Endothelial cell of umbilical vein (primary cell): ENCODE data around the gene ZC3H15. TPM values are rescaled to one million over a fixed set of nuclear protein-coding genes. Genes with fewer than 3 reads are reported as not detected.
A peak's percentile ranks its signal among the peaks of the same experiment; 100 is the strongest.

Source experiments
- BruUV-seq: library from RNA; stranded (reverse); fragments of 400-500 nt; replicated peaks from 2 replicates; lab custom pipeline; 2021; lab: Mats Ljungman, UMichigan
- CTCF ChIA-PET: fragments of 300-600, 350-600 bp; sonication (Branson Sonifier 250); formaldehyde crosslinking; loops from one replicate; lab custom pipeline; 2021; ENCODE audit warnings: antibody characterized with exemption, inconsistent platforms; lab: Charles Lee
- POLR2A ChIA-PET: fragments of 300-600, 350-600 bp; sonication (Branson Sonifier 250); formaldehyde crosslinking; loops from one replicate; lab custom pipeline; 2021; ENCODE audit warnings: antibody characterized with exemption, inconsistent platforms; lab: Charles Lee
- DNase-seq: peaks from one replicate; pipeline ENCODE4 v3.0.0-alpha.2; 2011; ENCODE audit warnings: low read depth, low spot score
- FAIRE-seq: peaks from 2 replicates; lab custom pipeline; 2011; peaks lifted over from hg19 to GRCh38; lab: Jason Lieb, UNC
- H2AFZ ChIP-seq: 2 replicates; pipeline ENCODE4 v1.6.0; 2012; ENCODE audit warnings: low read depth, low read length, control low read depth, inconsistent platforms
- H3K27ac ChIP-seq: 2 replicates; pipeline ENCODE4 v1.5.1; 2011; ENCODE audit warnings: low read depth, mild to moderate bottlenecking, control low read depth, low read length, moderate library complexity; ENCODE audit not compliant: insufficient read depth
- H3K27me3 ChIP-seq, 2 experiments: 2 replicates each; pipeline versions ENCODE4 v1.6.0 to v1.6.1; 2011; ENCODE audit warnings: low read length in 2 of 2, mixed read lengths in 1 of 2; ENCODE audit not compliant: control insufficient read depth in 2 of 2, insufficient read depth in 2 of 2
- H3K36me3 ChIP-seq, 2 experiments: 2 replicates in 1 of 2; 3 replicates in 1 of 2; pipeline ENCODE4 v1.5.1; 2011; ENCODE audit warnings: low read length in 2 of 2, mild to moderate bottlenecking in 1 of 2, moderate library complexity in 1 of 2; ENCODE audit not compliant: control insufficient read depth in 2 of 2, insufficient read depth in 2 of 2; ENCODE audit errors: extremely low read depth in 1 of 2
- H3K4me1 ChIP-seq: 3 replicates; pipeline ENCODE4 v1.5.1; 2011; ENCODE audit warnings: mild to moderate bottlenecking, low read length; ENCODE audit not compliant: control insufficient read depth, insufficient read depth; ENCODE audit errors: extremely low read depth
- H3K4me2 ChIP-seq: 2 replicates; pipeline ENCODE4 v1.6.1; 2011; ENCODE audit warnings: low read length, control low read depth, mixed read lengths; ENCODE audit not compliant: insufficient read depth
- H3K4me3 ChIP-seq, 3 experiments: fragments of 200-600 bp in 1 of 3; sonication (generic), shearing (Covaris generic) in 1 of 3; replicated peaks in 1 of 3; 2 replicates each; pipeline ENCODE4 v1.5.1; 2011 to 2016; ENCODE audit warnings: control low read depth in 3 of 3, low read length in 3 of 3, mild to moderate bottlenecking in 2 of 3, inconsistent platforms in 1 of 3, low read depth in 1 of 3, moderate library complexity in 1 of 3; ENCODE audit not compliant: insufficient read depth in 1 of 3
- H3K79me2 ChIP-seq: 2 replicates; pipeline ENCODE4 v1.6.0; 2012; ENCODE audit warnings: low read length, inconsistent platforms; ENCODE audit not compliant: control insufficient read depth, insufficient read depth
- H3K9ac ChIP-seq: replicated peaks from 2 replicates; pipeline ENCODE3; 2011; ENCODE audit warnings: low read length, control low read depth; ENCODE audit not compliant: insufficient read depth; ENCODE audit errors: extremely low read depth
- H3K9me1 ChIP-seq: replicated peaks from 3 replicates; pipeline ENCODE4 v1.6.0; 2011; ENCODE audit warnings: mild to moderate bottlenecking, low read length; ENCODE audit not compliant: control insufficient read depth, insufficient read depth; ENCODE audit errors: extremely low read depth
- H3K9me3 ChIP-seq: replicated peaks from 2 replicates; pipeline ENCODE4 v1.5.1; 2012; ENCODE audit warnings: low read length, inconsistent platforms; ENCODE audit not compliant: control insufficient read depth, insufficient read depth
- H4K20me1 ChIP-seq: replicated peaks from 2 replicates; pipeline ENCODE3; 2011; ENCODE audit warnings: mild to moderate bottlenecking, low read length; ENCODE audit not compliant: control insufficient read depth, insufficient read depth; ENCODE audit errors: extremely low read depth
- CTCF ChIP-seq, 2 donors: IDR thresholded peaks; 1 replicate in 1 of 2; 2 replicates in 1 of 2; pipeline ENCODE4 v1.5.1; 2011; ENCODE audit warnings: low read length in 2 of 2, mild to moderate bottlenecking in 2 of 2, moderate library complexity in 2 of 2, control low read depth in 1 of 2, inconsistent platforms in 1 of 2, low read depth in 1 of 2; ENCODE audit not compliant: insufficient read depth in 1 of 2; ENCODE audit errors: extremely low read depth in 1 of 2
- EZH2 ChIP-seq: IDR thresholded peaks from 2 replicates; pipeline ENCODE4 v1.6.1; 2012; ENCODE audit warnings: borderline replicate concordance, low read depth, mild to moderate bottlenecking, moderate library complexity, low read length, inconsistent platforms; ENCODE audit not compliant: severe bottlenecking
- FOS ChIP-seq: IDR thresholded peaks from 2 replicates; pipeline ENCODE4 v1.6.1; 2011; ENCODE audit warnings: mild to moderate bottlenecking, low read length, moderate library complexity, borderline replicate concordance; ENCODE audit not compliant: insufficient read depth
- JUN ChIP-seq: IDR thresholded peaks from 2 replicates; pipeline ENCODE4 v1.6.1; 2011; ENCODE audit warnings: borderline replicate concordance, low read depth; ENCODE audit not compliant: insufficient read length, insufficient read depth
- POLR2AphosphoS5 ChIP-seq: IDR thresholded peaks from 2 replicates; pipeline ENCODE4 v1.6.1; 2012; ENCODE audit warnings: low read depth, mild to moderate bottlenecking, control low read depth, low read length, moderate library complexity; ENCODE audit not compliant: insufficient read depth
- dilution Hi-C: fragments of 300-500 bp; cut with MboI; formaldehyde crosslinking; loops from one replicate; pipeline ENCODE4 v1.15.0; 2019; ENCODE audit warnings: low sequenced_read_pairs; ENCODE audit not compliant: extremely low pct_ligation_motif_present
- intact Hi-C: fragments of 100-400 bp; cut with micrococcal nuclease; formaldehyde crosslinking; loops from one replicate; pipeline ENCODE4 v1.10.0; 2022
- polyA plus RNA-seq, 4 experiments: library from polyadenylated mRNA; depleted of rRNA in 3 of 4; stranded (reverse) in 3 of 4; unstranded in 1 of 4; fragments of >200 nt; gene quantifications; 2 replicates each; pipeline versions ENCODE4 v1.2.1 to v1.2.3, GENCODE V29; 2011 to 2012; ENCODE audit warnings: missing spikeins in 1 of 4
- total RNA-seq: library from RNA; stranded (reverse); gene quantifications from 2 replicates; pipeline ENCODE4 v1.2.3, GENCODE V29; 2021

Gene ZC3H15
- total and polyA plus RNA-seq, 2 donors (not counting 3 experiments of a cell fraction or from before 2014, with no cell fraction given), result 24.1 to 65.1 TPM

GRCh38 chr2:186459009-186459408 lies 27.1 kb upstream of the ZC3H15 start:
- intact Hi-C loops (loop anchor here (2.0 kb wide), 1 partner anchor 720 kb away; the partner anchor contains the start of gene FSIP2), dilution Hi-C loops (no loop called here)
- ChIA-PET POLR2A (no interaction called here), CTCF (interaction anchor here (2.7 kb wide), 1 partner anchor 1168 kb away, joined by 16 read pairs; no protein-coding TSS in a partner anchor)
- TF ChIP-seq POLR2AphosphoS5, result no peak
- no peak for TF ChIP-seq EZH2
- no peak for TF ChIP-seq FOS
- TF ChIP-seq CTCF (IDR thresholded peaks at IDR 0.05; ENCODE audit: extremely low read depth in 1 of 2, insufficient read depth in 1 of 2, low read depth in 1 of 2, low read length in 2 of 2), result peak in 1 of 2 donors; percentile 21
- Histone ChIP-seq H2AFZ (no peak overlapping the region), H3K4me2 (no peak overlapping the region), H3K79me2 (no peaks in the 10 kb centered on the region), H3K9me3 (no peaks in the 10 kb centered on the region), H3K36me3 (no peaks in the 10 kb centered on the region), H3K4me1 (no peaks in the 10 kb centered on the region), H3K4me3 (no peak overlapping the region), H4K20me1 (no peaks in the 10 kb centered on the region), H3K9ac (no peak overlapping the region), H3K27ac (no peak overlapping the region), H3K27me3 (no peaks in the 10 kb centered on the region), H3K9me1 (no peaks in the 10 kb centered on the region)
- BruUV-seq, result no TSS peak
- FAIRE-seq (no peak), DNase-seq (peak; percentile 37)

DNA sequence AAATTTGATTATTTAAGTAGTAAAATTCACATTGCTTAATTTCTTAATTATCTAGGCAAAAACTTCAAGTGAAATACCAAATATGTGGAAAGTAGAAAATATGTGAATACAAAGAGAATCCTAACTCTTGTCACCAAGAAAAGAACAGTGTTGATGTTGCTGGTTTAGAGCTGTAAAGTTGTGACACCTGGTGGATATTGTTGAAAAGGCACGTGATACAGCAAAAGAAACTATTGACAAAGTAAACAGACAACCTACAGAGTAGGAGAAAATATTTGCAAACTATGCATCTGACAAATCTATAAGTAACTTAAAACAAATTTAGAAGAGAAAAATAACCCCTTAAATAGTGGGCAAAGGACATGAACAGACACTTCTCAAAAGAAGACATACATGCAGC lies 25.6 kb upstream of the ZC3H15 start:
- TF ChIP-seq JUN (no peak), CTCF (IDR thresholded peaks at IDR 0.05; ENCODE audit: extremely low read depth in 1 of 2, insufficient read depth in 1 of 2, low read depth in 1 of 2, low read length in 2 of 2) (peak; percentile 8 to 39)
- POLR2A ChIA-PET, result no interaction called here
- H3K4me3 ChIP-seq, result no peak overlapping the region
- no peak overlapping the region for H3K9ac ChIP-seq
- H3K27ac ChIP-seq, result no peak overlapping the region
- FAIRE-seq (no peak), DNase-seq (peak; percentile 39)
- intact Hi-C loops, result loop anchor here (5.0 kb wide), 1 partner anchor 203 kb away; no protein-coding TSS in a partner anchor
- dilution Hi-C loops, result no loop called here
- H4K20me1 ChIP-seq, result no peaks in the 10 kb centered on the region
- BruUV-seq, result no TSS peak
- H3K9me1 ChIP-seq, result no peaks in the 10 kb centered on the region
- no peaks in the 10 kb centered on the region for H3K4me1 ChIP-seq
- H2AFZ ChIP-seq, result no peak overlapping the region
- H3K27me3 ChIP-seq, result no peaks in the 10 kb centered on the region
- no peak overlapping the region for H3K4me2 ChIP-seq
- H3K36me3 ChIP-seq, result no peaks in the 10 kb centered on the region
- no peaks in the 10 kb centered on the region for H3K79me2 ChIP-seq
- no peaks in the 10 kb centered on the region for H3K9me3 ChIP-seq
- CTCF ChIA-PET, result interaction anchor here (0.6 to 2.3 kb wide), 10 partner anchors 11 to 1849 kb away, joined by 3 to 29 read pairs (median 4); partner anchors contain the start of genes FSIP2 and ZC3H15
